HCT116 (cell line): ENCODE data around the gene CHERP.

Experiments used
- POLR2A ChIP-seq: IDR thresholded peaks from 2 replicates; pipeline ENCODE4 v1.7.0; 2011; ENCODE audit warnings: borderline replicate concordance; ENCODE audit not compliant: insufficient read depth, insufficient read length; ENCODE audit errors: extremely low read depth
- RAD21 ChIP-seq: IDR thresholded peaks from 2 replicates; pipeline ENCODE4 v1.6.1; 2012; ENCODE audit warnings: low read depth, mild to moderate bottlenecking
- SIN3A ChIP-seq: IDR thresholded peaks from 2 replicates; pipeline ENCODE4 v1.6.1; 2012; ENCODE audit warnings: low read depth
- SP1 ChIP-seq: IDR thresholded peaks from 2 replicates; pipeline ENCODE4 v1.6.1; 2012; ENCODE audit warnings: low read depth
- SRF ChIP-seq: IDR thresholded peaks from 2 replicates; pipeline ENCODE4 v1.6.1; 2012; ENCODE audit warnings: low read depth
- TF ChIP-seq, protein P1 (sequence below), 3 experiments: fragments of 200-600 bp in 1 of 3; sonication (generic) in 1 of 3; IDR thresholded peaks in 2 of 3; conservative IDR thresholded peaks in 1 of 3; 2 replicates each; pipeline ENCODE4 v1.5.1; 2012 to 2017; ENCODE audit warnings: low read depth in 2 of 3, low read length in 2 of 3, antibody characterized with exemption in 1 of 3, borderline replicate concordance in 1 of 3, control low read depth in 1 of 3, mild to moderate bottlenecking in 1 of 3, mixed read lengths in 1 of 3, mixed run types in 1 of 3, moderate library complexity in 1 of 3; ENCODE audit not compliant: insufficient read depth in 1 of 3

DNA sequence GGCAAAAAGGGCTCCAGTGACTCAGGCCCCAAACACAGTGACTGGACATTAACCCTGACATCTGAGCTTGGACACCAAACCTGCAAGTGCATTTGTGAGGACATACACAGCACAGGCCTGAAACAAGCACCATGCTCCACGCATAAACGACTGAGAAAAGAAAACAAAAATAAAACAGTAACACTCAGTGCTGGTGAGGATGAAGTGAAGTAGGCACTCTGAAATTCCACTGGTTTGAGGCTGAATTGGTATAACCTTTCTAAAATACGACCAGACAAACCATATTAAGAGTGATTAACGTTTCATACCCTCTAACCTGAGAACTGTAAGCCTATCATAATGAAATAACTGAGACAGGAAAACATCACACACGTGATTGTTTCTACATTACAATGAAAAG, 24.5 kb upstream of the CHERP start:
- no peak for TF ChIP-seq POLR2A
- TF ChIP-seq SP1, result no peak
- TF ChIP-seq, protein P1, sequence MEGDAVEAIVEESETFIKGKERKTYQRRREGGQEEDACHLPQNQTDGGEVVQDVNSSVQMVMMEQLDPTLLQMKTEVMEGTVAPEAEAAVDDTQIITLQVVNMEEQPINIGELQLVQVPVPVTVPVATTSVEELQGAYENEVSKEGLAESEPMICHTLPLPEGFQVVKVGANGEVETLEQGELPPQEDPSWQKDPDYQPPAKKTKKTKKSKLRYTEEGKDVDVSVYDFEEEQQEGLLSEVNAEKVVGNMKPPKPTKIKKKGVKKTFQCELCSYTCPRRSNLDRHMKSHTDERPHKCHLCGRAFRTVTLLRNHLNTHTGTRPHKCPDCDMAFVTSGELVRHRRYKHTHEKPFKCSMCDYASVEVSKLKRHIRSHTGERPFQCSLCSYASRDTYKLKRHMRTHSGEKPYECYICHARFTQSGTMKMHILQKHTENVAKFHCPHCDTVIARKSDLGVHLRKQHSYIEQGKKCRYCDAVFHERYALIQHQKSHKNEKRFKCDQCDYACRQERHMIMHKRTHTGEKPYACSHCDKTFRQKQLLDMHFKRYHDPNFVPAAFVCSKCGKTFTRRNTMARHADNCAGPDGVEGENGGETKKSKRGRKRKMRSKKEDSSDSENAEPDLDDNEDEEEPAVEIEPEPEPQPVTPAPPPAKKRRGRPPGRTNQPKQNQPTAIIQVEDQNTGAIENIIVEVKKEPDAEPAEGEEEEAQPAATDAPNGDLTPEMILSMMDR (IDR thresholded peaks at IDR 0.05 in 2 of 3, conservative IDR thresholded peaks at IDR 0.05 in 1 of 3; ENCODE audit: borderline replicate concordance in 1 of 3, insufficient read depth in 1 of 3, low read depth in 2 of 3, low read length in 2 of 3), result no peak
- no peak for TF ChIP-seq SIN3A
- no peak for TF ChIP-seq RAD21
- no peak for TF ChIP-seq SRF
